Astrocyte of the cerebellum (primary cell): Measurements from ENCODE around the gene THSD4.
A peak's percentile ranks its signal among the peaks of the same experiment; 100 is the strongest.

Experiments
- DNase-seq: peaks from one replicate; pipeline ENCODE4 v3.0.0-alpha.2; 2011; ENCODE audit warnings: low read depth
- H3K4me3 ChIP-seq: 2 replicates; pipeline ENCODE4 v1.5.1; 2011; ENCODE audit warnings: mild to moderate bottlenecking, low read depth, low read length, moderate library complexity
- CTCF ChIP-seq: IDR thresholded peaks from 2 replicates; pipeline ENCODE4 v1.5.1; 2012; ENCODE audit warnings: low read length, low read depth, moderate library complexity, mild to moderate bottlenecking; ENCODE audit errors: missing control alignments
- in situ Hi-C: cut with HindIII; loops from 2 replicates; pipeline ENCODE4 v1.10.0; 2017; ENCODE audit warnings: low sequenced_read_pairs

The THSD4 gene

GRCh38 chr15:71148048-71148447, 32.8 kb downstream of the THSD4 start:
- in situ Hi-C loops = no loop called here
- no peak overlapping the region for H3K4me3 ChIP-seq
- DNase-seq = no peak
- no peak for TF ChIP-seq CTCF

DNA sequence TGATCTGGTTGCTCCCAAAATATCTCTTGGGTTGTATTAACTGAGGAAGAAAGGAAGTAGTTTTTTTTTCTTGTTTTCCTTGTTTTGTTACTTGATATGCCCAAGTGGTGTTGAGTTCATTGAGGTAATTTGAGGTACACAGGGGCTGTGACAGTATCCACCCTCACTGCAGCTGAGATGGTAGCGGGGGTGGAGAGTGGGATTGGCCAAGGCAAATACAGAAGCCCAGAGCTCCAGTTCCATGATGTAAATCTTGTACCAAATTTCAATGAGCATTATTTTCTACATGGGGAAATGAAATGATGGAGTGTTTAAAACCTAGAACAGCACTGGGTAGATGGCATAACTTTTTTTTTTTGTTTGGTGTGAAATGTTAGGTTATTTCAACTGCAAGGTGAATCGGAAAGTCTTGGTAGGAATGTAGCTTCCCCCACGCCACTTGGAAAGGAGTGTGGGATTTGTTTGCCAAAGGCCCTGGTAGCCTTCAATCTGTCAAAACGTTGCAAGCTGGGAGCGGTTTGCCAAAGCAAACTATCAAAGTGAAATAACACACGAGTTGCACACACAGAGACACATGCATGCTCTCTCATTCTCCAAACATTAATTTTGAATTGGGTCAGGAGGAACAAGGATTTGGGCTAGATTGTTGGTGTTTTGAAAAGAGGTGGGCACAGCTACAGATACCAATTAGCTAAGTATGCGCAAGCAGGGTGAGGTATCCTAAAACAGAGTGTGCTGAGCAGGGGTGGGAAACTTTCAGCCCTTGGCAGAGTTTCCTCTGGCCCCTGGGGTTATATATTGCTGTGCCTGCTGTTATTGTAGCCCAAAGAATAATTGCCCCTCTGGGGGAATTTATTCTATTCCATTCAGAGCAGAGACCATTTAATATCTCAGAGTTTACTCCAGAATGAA, 34.6 kb downstream of the THSD4 start:
- no peak for DNase-seq
- TF ChIP-seq CTCF = no peak
- in situ Hi-C loops = no loop called here
- H3K4me3 ChIP-seq = no peak overlapping the region

- peak; percentile 75 for DNase-seq
- in situ Hi-C loops = no loop called here
- TF ChIP-seq CTCF = no peak
- H3K4me3 ChIP-seq = no peak overlapping the region
Measured at GRCh38 chr15:71151081-71151480, 35.8 kb downstream of the THSD4 start.

GRCh38 chr15:71152542-71152941, 37.3 kb downstream of the THSD4 start:
- in situ Hi-C loops = no loop called here
- no peak for TF ChIP-seq CTCF
- DNase-seq = no peak
- no peak overlapping the region for H3K4me3 ChIP-seq

DNA sequence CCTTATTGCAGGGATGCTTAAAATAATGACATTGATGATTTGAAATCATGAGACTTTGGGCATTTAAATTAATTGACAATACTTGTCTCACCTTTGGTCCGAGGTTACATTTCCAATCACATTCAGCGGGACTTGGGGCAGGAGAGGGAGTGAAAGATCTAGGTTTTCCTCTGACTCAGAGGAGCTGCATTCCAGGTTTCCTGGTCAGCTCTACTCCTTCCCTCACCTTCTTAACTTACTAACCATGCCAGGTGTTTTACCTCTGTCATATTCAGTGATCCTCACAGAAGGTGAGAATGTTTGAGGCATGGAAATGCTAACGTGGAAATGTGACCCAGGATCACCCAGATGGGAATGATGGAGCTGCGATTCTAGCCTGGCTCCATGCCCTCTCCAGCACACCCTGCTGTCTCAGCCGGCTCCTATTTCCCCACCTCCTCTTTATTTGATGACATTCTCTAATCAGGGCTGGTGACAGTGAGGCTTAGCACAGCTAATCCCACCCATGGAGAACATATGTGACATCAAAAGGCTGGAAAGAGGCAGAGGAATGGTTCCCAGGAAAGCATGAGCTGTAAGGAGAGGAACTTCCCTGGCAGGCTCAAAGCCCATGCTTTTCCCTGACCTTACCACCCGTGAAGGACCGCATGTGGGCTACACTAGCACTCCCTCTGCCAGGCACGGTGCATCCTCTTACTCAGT, 38.7 kb downstream of the THSD4 start:
- in situ Hi-C loops = no loop called here
- H3K4me3 ChIP-seq = no peak overlapping the region
- no peak for TF ChIP-seq CTCF
- DNase-seq = no peak

DNA sequence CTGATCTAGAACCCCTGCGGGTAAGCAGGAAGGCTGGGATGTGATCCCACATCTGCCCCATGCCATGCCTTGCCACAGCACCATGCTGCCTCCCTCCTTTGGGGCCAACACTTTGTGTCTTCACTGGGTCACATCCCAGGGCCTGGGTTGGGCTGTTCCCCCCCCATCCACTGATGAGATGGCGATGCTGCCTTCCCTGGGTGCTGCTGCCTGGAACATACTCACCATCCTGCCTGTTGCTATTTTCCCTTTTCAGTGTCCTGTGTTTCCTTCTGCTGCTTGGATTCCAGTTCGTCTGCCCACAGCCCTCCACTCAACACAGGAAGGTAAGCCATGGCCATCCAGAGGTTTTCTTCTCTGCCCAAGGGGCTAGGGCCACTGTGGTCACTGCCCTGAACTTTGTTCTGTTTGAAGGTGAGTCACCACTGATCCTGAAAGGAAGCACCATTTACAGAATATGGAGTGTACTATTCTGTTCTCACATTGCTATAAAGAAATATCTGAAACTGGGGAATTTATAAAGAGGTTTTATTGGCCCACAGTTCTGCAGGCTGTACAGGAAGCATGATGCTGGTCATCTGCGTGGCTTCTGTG, 39.4 kb downstream of the THSD4 start:
- no peak overlapping the region for H3K4me3 ChIP-seq
- in situ Hi-C loops = no loop called here
- DNase-seq = no peak
- TF ChIP-seq CTCF = no peak
